GM18858 (cell line): ENCODE measurements around the gene EMC9.

ENCODE experiments used
- ATAC-seq: cut with Tn5 transposase; IDR thresholded peaks from one replicate; pipeline ENCODE4 v1.9.1; 2021; ENCODE audit not compliant: unreplicated experiment

EMC9 gene, protein sequence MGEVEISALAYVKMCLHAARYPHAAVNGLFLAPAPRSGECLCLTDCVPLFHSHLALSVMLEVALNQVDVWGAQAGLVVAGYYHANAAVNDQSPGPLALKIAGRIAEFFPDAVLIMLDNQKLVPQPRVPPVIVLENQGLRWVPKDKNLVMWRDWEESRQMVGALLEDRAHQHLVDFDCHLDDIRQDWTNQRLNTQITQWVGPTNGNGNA

DNA sequence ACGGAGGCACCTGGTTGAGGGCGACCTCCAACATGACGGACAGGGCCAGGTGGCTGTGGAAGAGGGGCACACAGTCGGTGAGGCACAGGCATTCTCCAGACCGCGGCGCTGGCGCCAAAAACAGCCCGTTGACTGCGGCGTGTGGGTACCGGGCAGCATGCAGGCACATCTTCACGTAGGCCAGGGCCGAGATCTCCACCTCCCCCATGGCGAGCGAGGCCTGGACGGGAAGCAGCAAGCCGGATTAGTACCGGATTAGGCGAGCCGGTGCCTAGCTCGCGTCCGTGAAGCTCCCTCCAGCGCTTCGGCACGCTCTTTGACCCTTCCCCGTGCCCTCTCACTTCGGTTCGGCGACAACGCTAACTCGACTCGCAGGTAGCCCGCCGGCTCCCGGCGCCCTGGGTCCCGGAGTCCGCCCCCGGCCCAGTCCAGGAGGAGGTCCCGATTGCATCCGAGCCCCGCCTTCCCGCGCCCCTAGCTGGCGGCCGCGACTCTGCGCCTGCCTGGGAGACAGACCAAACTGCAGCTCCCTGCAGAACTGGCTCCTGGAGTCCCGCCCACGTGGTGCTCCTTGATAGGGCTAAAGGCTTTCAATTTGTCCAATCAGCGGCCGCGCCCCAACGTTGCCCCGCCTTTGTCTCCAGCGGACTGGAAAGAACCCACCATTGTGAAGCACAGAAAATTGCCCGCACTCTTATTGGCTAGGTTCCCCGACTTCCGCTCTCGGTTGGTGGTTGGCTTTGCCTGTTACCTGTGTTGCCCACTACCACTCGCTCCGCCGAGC is at the start of gene EMC9:
EMC9 (minus strand) TSS at position 495 of the 784 bp plus-strand sequence; CDS start at position 208, 287 bp downstream.
- ATAC-seq: peak; percentile 76

DNA sequence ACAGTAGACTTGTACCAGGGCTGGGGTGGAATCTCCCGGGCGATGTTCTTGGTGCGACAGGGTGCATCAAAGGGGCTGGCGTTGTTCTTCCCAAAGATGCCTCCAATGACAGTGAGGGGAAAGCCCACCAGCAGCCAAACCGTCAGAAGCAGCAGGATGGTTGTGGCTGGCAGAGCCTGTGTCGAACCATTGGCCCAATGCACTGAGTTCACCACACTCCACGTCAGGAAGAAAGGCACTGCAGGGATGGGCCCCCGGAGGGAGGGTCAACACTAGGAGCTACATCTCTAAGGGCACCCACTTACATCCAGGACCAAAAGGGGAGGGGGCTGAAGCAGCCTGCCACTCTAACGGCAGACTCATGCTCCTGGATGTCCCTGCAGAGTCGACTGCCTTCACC is 49.0 kb upstream of the EMC9 start:
- no peak for ATAC-seq

GRCh38 chr14:24189460-24189859 is 48.1 kb upstream of the EMC9 start:
- no peak for ATAC-seq

GRCh38 chr14:24189059-24189375 is 47.6 kb upstream of the EMC9 start:
- ATAC-seq: no peak

DNA sequence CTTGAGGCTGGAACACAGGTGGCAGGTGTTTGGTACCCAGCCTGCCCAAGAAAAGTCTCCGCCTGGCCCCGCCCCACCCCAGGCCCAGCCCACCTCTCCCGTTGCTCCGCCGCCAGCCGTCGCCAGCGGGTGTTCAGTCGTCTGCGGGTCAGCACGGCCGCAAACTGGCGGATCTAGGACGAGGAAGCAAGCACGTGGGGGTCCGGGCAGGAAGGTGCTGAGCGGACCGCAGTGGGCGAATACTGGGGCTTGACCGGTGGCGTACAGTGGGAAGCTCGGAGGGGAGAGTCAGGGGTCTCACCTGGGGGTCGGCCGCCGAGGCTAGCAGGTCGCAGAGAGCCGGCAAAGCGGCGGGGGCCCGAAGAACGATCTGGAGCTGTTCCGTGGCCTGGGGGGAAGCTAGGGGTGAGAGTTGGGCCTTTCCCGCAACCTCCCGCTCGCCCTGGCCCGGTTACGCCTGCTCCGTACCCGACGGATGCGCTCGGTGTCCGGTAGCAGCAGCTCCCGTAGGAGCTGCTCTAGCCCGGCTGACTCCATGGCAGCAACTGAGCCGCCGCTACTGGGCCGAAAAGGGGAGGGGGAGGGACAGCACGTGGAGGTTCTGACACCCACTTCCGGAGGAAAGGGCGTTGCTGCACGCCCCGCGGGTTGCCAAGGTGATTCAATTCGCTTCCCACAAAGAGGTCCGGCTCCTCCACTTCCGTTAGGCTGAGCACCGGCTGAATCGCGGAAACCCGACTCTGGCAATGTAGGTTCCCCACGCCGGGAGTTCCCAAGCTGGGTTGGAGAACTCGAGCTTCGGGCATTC is 47.1 kb upstream of the EMC9 start, which contains the start of gene IPO4:
IPO4 (minus strand) TSS at position 566 of the 808 bp plus-strand sequence; CDS start at position 537, 29 bp downstream.
- peak; percentile 88 for ATAC-seq

DNA sequence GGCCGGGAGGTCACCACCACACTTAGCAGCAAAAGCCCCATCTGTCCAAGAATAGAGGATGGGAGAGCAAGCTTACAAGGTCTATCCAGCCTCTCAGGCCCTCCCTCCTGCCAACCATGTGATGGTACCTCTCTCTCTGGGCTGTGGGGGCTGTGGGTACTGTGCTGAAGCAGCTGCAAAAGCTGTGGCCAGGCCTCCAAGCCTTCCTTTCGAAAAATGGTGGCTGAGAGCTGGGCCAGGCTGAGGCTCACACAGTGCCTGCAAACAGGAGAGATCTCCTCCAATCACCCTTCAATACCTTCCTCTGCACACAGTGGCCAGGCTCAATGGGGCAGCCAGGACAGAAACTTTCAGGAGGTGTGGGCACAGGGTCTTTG is 46.1 kb upstream of the EMC9 start:
- ATAC-seq: no peak

GRCh38 chr14:24186831-24187538 is 45.6 kb upstream of the EMC9 start:
- ATAC-seq: no peak

GRCh38 chr14:24185741-24186140 is 44.4 kb upstream of the EMC9 start:
- no peak for ATAC-seq

DNA sequence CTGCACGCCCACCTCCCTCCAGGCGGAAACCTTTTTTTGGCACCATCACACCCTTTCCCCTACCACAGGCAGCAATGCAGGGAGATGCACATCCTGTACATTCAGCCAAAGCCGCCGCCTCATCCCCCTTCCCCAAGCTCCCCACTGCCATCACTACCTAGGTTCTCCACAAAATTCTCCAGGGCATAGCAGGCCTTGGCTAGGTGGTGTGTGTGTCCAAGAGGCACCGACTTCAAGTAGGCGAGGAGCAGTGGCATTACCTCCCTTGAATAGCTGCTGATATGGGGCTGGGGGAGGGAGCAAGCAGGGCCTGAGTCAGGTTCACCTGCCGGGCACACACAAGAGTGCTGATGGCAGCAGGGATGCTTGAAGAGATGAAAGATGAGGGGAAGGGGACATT is 43.6 kb upstream of the EMC9 start:
- ATAC-seq: no peak

DNA sequence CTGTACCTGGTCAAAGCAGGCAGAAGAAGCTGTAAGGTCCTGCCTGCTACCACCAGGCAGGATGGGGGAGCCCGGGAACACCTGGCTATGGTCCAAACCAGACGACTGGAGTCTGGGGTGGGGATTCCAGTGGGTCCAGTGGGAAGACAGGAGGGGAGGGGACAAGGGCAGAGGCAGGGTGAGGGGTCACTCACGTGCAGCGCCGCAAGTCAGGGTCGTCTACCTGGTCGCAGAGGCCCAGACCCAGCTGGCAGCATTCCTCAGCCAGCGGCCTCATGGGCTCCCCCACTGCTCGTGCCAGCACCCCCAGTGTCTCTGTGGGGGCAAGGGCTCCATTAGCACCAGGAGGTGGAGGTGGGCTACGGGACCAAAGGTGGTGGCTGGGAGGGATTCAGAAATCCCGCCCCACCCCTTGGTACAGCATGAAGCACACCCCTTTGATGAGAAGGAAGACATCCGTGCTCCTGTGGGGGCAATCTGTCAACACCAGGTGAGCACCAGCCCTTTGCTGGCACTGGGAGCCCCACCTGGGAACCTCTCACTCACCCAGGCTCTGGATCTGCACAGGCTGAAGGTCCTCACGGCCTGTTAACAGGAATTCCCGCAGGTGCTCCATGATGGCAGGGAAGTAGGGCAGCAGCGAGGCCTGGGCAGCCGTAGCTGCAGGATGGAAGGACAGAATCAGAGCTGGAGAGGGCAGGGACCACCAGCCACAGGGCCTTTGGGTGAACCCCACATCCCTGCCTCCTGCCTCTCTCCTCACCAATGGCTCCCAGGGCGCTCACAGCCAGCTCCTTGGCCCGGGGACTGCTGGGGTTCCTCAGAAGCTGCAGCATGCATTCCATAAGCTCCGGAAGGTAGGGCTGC is 42.9 kb upstream of the EMC9 start:
- no peak for ATAC-seq

DNA sequence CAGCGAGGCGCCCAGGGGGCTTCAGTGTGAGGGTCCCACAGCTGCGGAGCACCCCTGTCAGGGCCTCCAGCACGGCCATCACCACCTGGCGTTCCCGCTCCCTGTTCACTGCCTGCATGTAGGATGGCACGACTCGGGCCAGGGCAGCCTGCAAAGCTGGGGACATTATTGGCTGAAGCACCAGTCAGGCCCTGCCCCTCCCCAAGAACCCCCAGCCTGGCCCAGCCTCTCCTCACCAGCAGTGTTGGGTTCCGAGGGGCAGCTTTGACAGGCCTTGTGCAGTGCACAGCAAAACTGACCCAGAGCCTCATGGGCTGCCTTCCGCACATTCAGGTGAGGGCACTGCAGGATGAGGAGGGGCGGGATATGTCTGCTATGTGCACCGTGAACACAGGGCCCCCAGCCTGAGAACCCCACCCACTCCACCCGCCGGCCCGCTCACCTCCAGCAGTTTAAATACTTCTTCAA is 41.7 kb upstream of the EMC9 start:
- no peak for ATAC-seq

GRCh38 chr14:24182110-24182882 is 40.9 kb upstream of the EMC9 start:
- no peak for ATAC-seq

- no peak for ATAC-seq
Measured at GRCh38 chr14:24181371-24182077, 40.1 kb upstream of the EMC9 start.

- no peak for ATAC-seq
Measured at GRCh38 chr14:24179961-24180796, 38.8 kb upstream of the EMC9 start.

DNA sequence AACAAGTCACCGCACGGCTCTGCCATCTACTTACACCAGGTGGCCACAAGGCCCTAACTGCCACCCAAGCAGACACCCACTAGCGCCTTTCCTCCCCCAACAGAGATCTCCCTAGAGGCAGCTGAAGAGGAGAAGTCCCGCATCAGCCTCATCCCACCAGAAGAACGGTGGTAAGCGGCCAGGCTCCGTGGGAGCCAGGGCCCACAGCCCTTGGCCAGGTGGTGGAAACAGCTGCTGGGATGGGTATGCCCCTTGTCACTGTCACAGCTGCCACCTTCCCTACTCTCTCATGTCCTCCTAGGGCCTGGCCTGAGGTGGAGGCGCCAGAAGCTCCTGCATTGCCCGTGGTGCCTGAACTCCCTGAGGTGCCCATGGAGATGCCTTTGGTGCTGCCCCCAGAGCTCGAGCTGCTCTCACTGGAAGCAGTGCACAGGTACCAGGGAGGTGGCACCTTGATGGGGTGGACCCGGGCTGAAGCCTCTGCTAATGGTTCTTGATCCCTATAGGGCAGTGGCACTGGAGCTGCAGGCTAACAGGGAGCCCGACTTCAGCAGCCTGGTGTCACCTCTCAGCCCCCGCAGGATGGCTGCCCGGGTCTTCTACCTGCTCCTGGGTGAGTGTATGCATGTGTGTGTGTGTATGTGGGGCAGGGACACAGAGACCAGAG is 38.0 kb upstream of the EMC9 start:
- no peak for ATAC-seq

GRCh38 chr14:24178399-24179178 is 37.2 kb upstream of the EMC9 start:
- ATAC-seq: no peak

DNA sequence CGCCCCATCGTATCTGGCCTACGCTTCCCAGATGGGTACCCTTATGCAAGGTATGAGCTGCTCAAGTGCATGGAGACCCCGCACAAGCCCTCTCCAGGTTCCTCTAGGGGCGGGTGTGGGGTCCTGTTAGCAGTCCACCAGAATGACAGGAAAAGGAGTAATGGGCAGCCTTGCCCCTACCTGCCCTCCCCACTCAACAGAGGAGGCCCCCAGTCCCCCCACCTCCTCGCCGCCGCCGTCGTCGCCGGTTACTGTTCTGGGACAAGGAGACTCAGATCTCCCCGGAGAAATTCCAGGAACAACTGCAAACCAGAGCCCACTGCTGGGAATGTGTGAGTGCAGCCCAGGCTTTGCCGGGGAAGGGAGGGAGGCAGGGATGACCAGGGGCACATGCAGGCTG is 36.5 kb upstream of the EMC9 start:
- no peak for ATAC-seq
